GM12874 (cell line): Measurements from ENCODE around the gene GTF2IRD1.

Experiments
- TF ChIP-seq, protein P1 (sequence below): IDR thresholded peaks from 2 replicates; pipeline ENCODE4 v1.5.1; 2011; ENCODE audit warnings: low read depth, mild to moderate bottlenecking, control low read depth, low read length, moderate library complexity; ENCODE audit not compliant: insufficient read depth

The GTF2IRD1 gene

GRCh38 chr7:74479066-74479781 lies 25.5 kb downstream of the GTF2IRD1 start:
- TF ChIP-seq, protein P1, sequence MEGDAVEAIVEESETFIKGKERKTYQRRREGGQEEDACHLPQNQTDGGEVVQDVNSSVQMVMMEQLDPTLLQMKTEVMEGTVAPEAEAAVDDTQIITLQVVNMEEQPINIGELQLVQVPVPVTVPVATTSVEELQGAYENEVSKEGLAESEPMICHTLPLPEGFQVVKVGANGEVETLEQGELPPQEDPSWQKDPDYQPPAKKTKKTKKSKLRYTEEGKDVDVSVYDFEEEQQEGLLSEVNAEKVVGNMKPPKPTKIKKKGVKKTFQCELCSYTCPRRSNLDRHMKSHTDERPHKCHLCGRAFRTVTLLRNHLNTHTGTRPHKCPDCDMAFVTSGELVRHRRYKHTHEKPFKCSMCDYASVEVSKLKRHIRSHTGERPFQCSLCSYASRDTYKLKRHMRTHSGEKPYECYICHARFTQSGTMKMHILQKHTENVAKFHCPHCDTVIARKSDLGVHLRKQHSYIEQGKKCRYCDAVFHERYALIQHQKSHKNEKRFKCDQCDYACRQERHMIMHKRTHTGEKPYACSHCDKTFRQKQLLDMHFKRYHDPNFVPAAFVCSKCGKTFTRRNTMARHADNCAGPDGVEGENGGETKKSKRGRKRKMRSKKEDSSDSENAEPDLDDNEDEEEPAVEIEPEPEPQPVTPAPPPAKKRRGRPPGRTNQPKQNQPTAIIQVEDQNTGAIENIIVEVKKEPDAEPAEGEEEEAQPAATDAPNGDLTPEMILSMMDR: no peak

DNA sequence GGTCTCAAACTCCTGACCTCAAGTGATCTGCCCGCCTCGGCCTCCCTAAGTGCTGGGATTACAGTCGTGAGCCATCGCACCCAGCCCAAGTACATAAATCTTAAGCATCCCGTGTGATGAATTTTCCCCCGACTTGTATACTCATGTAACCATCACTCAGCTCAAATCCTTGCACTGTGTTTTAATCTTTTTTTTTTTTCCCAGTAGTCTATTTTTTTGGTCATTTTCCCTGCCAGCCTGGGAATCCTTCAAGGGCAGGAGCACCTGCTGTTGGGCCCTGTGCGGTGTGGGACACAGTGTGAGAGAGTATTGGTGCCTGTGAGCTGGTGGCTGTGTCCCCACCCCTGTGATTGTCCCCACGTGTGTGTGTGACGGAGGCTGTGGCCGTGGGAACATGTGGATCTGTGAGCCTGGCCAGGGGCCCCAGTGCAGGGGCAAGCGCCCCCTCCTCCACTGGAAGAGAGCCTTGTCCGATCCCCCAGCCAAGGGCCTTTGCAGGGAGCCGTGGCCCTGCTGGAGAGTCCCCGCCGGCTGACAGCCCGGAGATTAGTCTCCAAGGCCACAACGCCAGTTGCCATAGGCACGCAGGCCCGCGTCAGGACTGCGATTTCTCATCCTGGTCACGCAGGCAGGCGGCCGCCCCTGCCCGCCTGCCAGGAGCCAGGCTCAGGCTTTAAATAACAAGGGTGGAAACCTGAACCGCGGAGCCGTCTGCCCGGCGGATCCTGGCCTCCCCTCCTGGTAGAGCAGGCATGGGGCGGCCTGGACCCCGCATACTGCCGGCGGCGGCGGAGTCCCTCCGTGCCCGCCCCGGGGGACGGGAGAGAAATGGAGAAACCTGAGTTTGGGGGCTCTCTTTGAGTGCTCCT lies 26.5 kb downstream of the GTF2IRD1 start:
- TF ChIP-seq, protein P1: no peak

DNA sequence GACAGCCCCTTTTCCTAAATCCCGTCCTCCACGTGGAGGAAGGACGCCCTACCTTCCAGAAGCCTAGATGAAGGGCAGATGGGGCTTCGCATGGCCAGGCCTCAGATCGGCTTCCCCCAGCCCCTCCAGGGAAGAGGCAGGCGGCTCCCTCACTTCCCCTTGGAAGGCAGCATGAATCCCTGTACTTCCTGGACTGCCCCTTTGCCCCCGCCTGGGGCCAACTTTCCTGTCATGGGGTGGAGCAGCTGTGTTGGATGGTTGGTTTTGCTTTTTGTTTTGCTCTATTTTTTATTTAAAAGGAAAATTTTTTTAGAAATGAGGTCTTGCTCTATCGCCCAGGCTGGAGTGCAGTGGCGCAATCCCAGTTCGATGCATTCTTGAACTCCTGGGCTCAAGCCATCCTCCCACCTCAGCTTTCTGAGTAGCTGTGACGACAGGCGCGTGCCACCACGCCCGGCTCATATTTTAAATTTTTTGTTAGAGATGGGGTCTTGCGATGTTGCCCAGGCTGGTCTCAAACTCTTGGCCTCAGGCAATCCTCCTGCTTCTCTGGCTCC lies 27.2 kb downstream of the GTF2IRD1 start:
- TF ChIP-seq, protein P1: no peak

DNA sequence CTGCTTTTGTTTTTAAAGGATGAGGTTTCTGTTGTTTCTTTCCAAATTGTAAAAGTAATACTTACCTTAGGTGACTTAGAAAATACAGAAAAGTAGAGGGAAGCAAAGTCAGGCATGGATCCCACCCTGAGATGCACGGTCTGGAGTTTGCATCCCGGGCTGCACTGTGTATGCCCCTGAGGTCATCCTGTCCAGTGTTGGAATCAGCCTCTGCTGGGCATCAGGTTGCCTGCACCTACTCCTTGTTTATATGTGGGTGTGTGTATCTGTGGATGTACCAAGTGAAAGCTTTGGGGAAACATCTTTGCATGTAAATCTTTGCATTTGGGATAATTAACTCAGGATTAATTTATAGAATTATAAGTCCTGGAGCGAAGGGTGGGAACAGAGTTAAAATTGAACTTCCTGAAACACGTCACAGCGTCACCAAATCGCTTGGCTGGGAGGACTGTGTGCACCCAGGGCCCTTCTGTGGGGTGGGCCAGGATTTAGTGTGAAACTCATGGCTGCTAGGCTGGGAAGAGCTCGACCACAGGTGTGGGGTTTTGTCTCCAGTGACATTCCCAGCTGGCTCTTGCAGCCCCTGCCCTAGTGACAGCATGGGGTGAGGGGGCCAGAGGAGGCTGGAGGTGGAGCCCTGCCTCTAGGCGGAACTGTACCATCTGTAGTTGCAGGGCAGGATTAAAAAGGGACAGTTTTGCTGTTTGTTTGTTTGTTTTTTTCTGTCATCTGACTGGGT lies 27.9 kb downstream of the GTF2IRD1 start:
- TF ChIP-seq, protein P1: no peak

DNA sequence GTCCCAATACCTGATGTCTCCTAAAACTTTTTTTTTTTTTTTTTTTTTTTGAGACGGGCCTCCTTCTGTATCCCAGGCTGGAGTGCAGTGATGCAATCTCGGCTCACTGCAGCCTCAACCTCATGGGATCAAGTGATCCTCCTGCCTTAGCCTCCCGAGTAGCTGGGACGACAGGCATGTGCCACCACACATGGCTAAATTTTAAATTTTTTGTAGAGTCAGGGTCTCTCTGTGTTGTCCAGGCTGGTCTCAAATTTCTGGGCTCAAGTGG lies 28.4 kb downstream of the GTF2IRD1 start:
- TF ChIP-seq, protein P1: no peak

GRCh38 chr7:74482629-74483401 lies 29.1 kb downstream of the GTF2IRD1 start:
- TF ChIP-seq, protein P1: no peak
